Gastrocnemius medialis (tissue), 4 donors: ENCODE measurements around the gene TRIM29. TPM values are rescaled to one million over a fixed set of nuclear protein-coding genes. Genes with fewer than 3 reads are reported as not detected.

Source experiments
- ATAC-seq, 2 donors: fragments of 150-250 bp; one replicate each; pipeline ENCODE4 v1.9.1; 2016
- DNase-seq, 2 donors: peaks; one replicate each; pipeline ENCODE4 v3.0.0-alpha.2; 2019
- H3K27ac ChIP-seq, 4 donors: fragments of 200-600 bp; sonication (generic); 1 replicate in 1 of 4; 2 replicates in 3 of 4; pipeline ENCODE4 v1.5.1; 2016 to 2018; ENCODE audit warnings: mild to moderate bottlenecking in 2 of 4, moderate library complexity in 1 of 4
- H3K27me3 ChIP-seq, 3 donors: fragments of 200-600 bp; sonication (generic) in 2 of 3; 1 replicate in 1 of 3; 2 replicates in 2 of 3; pipeline versions ENCODE4 v1.5.1 to v1.6.0; 2016 to 2019; ENCODE audit warnings: mild to moderate bottlenecking in 1 of 3, moderate library complexity in 1 of 3
- H3K36me3 ChIP-seq, 2 donors: fragments of 200-600 bp; sonication (generic) in 1 of 2; one replicate each; pipeline ENCODE4 v1.5.1; 2017 to 2018
- H3K4me1 ChIP-seq, 2 donors: fragments of 200-600 bp; sonication (generic) in 1 of 2; one replicate each; pipeline ENCODE4 v1.5.1; 2016 to 2017; ENCODE audit warnings: mild to moderate bottlenecking in 2 of 2
- H3K4me3 ChIP-seq, 4 donors: fragments of 200-600 bp; sonication (generic) in 3 of 4; 1 replicate in 1 of 4; 2 replicates in 3 of 4; pipeline ENCODE4 v1.5.1; 2016 to 2019; ENCODE audit warnings: mild to moderate bottlenecking in 2 of 4
- H3K9me3 ChIP-seq, 3 donors: fragments of 200-600 bp; sonication (generic) in 2 of 3; 1 replicate in 1 of 3; 2 replicates in 2 of 3; pipeline ENCODE4 v1.5.1; 2016 to 2019
- POLR2A ChIP-seq, 2 donors: fragments of 450-650 bp; IDR thresholded peaks; one replicate each; pipeline ENCODE4 v1.6.1; 2017; ENCODE audit warnings: antibody characterized with exemption in 2 of 2, mild to moderate bottlenecking in 2 of 2, moderate library complexity in 2 of 2
- in situ Hi-C, 4 donors: fragments of 200-750 bp; cut with MboI; loops; one replicate each; pipeline versions ENCODE4 v1.15.0 to v1.8.0; 2017; ENCODE audit warnings: low sequenced_read_pairs in 4 of 4
- intact Hi-C: fragments of 100-400 bp; cut with DNase I; formaldehyde crosslinking; loops from one replicate; pipeline ENCODE4 v1.15.1; 2023; ENCODE audit warnings: low total_unique reads
- total RNA-seq, 4 donors: library from RNA; depleted of rRNA; stranded (reverse); fragments of >200 nt; gene quantifications; one replicate each; pipeline versions ENCODE4 v1.1.0 to v1.2.3, GENCODE V29; 2016
- TF ChIP-seq, protein P1 (sequence below), 5 experiments: fragments of 450-650 bp in 3 of 5; fragments of 200-600 bp in 2 of 5; sonication (generic) in 2 of 5; IDR thresholded peaks in 4 of 5; conservative IDR thresholded peaks in 1 of 5; 1 replicate in 4 of 5; 2 replicates in 1 of 5; pipeline ENCODE4 v1.5.1; 2016 to 2019; ENCODE audit warnings: antibody characterized with exemption in 5 of 5, mild to moderate bottlenecking in 3 of 5, moderate library complexity in 3 of 5

TRIM29 gene
- total RNA-seq, 4 donors from 2014 or later: 0.65 to 2.9 (median 0.95) TPM; not detected in 1

DNA sequence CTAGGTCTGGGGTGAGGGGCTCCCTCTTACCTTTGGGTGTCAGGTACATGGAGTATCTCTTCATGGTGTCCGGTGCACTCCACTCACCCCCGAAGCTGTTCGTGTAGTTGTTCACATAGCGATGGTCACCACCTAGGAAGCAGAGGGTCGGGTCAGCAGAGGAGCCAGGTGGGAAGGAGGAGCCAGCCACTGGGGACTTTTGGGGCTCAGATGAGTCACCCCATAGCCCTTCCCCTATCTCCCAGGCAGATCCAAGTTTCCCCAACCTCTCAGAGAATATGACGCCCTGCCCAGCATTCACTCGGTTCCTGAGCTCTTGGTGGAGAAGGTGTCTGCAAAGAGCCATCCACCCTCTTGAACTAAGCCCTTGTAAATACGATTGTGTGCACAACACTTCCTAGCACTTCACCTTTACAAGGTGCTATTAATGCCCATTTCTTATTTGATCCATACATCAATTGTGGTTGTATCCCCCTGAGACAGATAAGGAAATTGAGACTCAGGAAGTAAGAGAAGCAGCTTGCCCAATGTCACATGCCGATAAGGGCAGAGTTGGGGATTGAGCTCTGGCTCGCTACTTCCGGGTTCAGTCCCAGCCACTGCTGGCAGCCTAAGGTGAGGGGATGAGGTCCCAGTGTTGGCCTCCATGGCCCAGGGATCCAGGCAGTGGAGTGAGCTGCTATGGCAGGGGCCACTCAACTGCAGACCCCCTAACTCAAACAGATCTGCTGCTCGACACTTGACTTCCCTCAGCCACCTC, 14.8 kb downstream of the TRIM29 start:
- in situ Hi-C loops: loop anchor here in 3 of 4 donors (25.0 kb wide), 1 partner anchor 636 kb away; no protein-coding TSS in a partner anchor
- H3K27ac ChIP-seq: no peak overlapping the region

DNA sequence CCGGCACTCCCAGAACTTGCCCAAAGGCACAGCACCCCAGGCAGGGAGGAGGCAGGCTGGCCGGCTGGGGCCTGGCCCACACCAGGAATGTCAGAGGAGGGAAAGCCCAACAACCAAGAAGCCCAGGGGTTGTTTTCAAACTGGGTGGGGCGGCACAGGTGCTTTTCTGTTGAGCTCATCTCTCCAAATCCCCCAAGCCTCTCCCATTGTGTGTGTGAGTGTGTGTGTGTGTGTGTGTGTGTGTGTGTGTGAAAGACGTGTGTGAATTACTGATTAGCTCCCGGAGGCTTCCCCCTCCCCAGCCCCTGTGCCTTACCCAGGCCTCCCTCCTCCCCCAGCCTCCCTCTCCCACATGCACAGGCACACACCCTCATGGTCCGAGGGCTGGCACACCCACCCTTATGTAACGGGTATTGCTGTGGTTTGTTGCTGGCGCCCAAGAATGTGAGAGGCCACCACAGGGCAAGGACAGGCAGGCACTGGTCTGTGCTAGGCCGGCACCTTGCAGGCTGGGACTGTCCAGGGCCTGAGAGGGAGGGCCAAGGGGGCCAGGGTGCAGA, 15.9 kb downstream of the TRIM29 start:
- intact Hi-C loops: no loop called here
- no peak for ATAC-seq
- no peaks in the 10 kb centered on the region for H3K4me1 ChIP-seq
- H3K27me3 ChIP-seq: no peaks in the 10 kb centered on the region
- in situ Hi-C loops: loop anchor here in 3 of 4 donors (25.0 kb wide), 1 partner anchor 635 kb away; no protein-coding TSS in a partner anchor
- no peak overlapping the region for H3K27ac ChIP-seq
- no peak for DNase-seq
- TF ChIP-seq, protein P1, sequence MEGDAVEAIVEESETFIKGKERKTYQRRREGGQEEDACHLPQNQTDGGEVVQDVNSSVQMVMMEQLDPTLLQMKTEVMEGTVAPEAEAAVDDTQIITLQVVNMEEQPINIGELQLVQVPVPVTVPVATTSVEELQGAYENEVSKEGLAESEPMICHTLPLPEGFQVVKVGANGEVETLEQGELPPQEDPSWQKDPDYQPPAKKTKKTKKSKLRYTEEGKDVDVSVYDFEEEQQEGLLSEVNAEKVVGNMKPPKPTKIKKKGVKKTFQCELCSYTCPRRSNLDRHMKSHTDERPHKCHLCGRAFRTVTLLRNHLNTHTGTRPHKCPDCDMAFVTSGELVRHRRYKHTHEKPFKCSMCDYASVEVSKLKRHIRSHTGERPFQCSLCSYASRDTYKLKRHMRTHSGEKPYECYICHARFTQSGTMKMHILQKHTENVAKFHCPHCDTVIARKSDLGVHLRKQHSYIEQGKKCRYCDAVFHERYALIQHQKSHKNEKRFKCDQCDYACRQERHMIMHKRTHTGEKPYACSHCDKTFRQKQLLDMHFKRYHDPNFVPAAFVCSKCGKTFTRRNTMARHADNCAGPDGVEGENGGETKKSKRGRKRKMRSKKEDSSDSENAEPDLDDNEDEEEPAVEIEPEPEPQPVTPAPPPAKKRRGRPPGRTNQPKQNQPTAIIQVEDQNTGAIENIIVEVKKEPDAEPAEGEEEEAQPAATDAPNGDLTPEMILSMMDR (IDR thresholded peaks at IDR 0.05 in 4 of 5, conservative IDR thresholded peaks at IDR 0.05 in 1 of 5): no peak
- no peak for TF ChIP-seq POLR2A (IDR thresholded peaks at IDR 0.05)
- H3K9me3 ChIP-seq: no peaks in the 10 kb centered on the region
- H3K4me3 ChIP-seq: no peak overlapping the region
- no peaks in the 10 kb centered on the region for H3K36me3 ChIP-seq

More for the DNA sequence above, 14.8 kb downstream of the TRIM29 start:
- intact Hi-C loops: no loop called here
- Histone ChIP-seq H3K9me3 (no peaks in the 10 kb centered on the region), H3K36me3 (no peaks in the 10 kb centered on the region), H3K4me1 (no peaks in the 10 kb centered on the region), H3K4me3 (no peak overlapping the region), H3K27me3 (no peaks in the 10 kb centered on the region)
- DNase-seq: no peak
- no peak for TF ChIP-seq POLR2A (IDR thresholded peaks at IDR 0.05)
- TF ChIP-seq, protein P1 (IDR thresholded peaks at IDR 0.05 in 4 of 5, conservative IDR thresholded peaks at IDR 0.05 in 1 of 5): no peak
- ATAC-seq: no peak

DNA sequence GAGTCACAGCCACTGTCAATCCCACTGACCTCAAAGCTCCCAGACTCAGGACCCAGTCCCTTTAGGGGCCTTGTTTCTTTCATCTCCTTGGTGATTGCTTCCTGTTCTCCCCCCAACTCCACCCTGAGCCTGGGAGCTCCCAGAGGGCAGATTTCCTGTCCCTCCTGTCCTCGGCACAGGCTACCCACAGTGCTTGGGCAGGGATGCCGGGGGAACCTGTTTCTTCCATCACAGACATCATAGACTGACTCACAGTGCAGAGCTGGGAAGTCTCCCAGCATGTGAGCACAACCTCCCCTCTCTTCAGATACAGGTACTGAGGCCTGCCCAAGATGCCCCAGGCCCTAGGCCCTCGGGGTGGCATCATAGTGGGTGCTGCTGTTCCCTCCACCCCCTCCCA, 16.6 kb downstream of the TRIM29 start:
- no peak overlapping the region for H3K4me3 ChIP-seq
- no peaks in the 10 kb centered on the region for H3K27me3 ChIP-seq
- no peak for TF ChIP-seq POLR2A (IDR thresholded peaks at IDR 0.05)
- TF ChIP-seq, protein P1 (IDR thresholded peaks at IDR 0.05 in 4 of 5, conservative IDR thresholded peaks at IDR 0.05 in 1 of 5): no peak
- H3K27ac ChIP-seq: no peak overlapping the region
- ATAC-seq (no peak), DNase-seq (no peak)
- no peaks in the 10 kb centered on the region for H3K4me1 ChIP-seq
- H3K9me3 ChIP-seq: no peaks in the 10 kb centered on the region
- in situ Hi-C loops (loop anchor here in 3 of 4 donors (25.0 kb wide), 1 partner anchor 634 kb away; no protein-coding TSS in a partner anchor), intact Hi-C loops (no loop called here)
- no peaks in the 10 kb centered on the region for H3K36me3 ChIP-seq

DNA sequence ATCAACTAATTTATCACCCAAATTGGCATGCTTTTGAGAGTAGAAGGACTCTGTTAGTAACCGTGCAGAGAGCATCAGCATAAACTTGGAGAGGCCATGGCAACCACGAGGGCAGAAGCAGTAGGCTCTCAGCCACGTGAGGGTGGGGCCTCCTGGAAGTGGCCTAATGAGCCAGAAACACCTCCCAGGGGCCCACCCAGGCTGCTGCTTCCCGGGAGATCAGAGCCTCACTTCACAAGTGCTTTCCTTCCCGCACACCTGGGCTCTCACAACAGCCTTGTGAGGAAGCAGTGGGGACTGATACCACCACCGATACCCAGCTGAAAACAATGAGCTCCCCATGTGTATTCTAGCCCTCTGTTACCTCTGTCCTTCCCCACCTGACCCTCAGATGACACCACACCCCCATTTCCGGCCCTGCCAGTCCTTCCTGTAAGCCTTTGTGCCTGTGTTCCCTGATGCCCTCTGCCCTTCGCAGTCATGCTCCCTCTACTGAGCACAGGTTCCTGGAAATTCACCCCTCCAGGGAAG, 17.0 kb downstream of the TRIM29 start:
- in situ Hi-C loops: loop anchor here in 3 of 4 donors (25.0 kb wide), 1 partner anchor 634 kb away; no protein-coding TSS in a partner anchor
- intact Hi-C loops: no loop called here
- Histone ChIP-seq H3K4me1 (no peaks in the 10 kb centered on the region), H3K27ac (no peak overlapping the region), H3K4me3 (no peak overlapping the region), H3K36me3 (no peaks in the 10 kb centered on the region), H3K9me3 (no peaks in the 10 kb centered on the region), H3K27me3 (no peaks in the 10 kb centered on the region)
- no peak for DNase-seq
- ATAC-seq: no peak
- TF ChIP-seq, protein P1 (IDR thresholded peaks at IDR 0.05 in 4 of 5, conservative IDR thresholded peaks at IDR 0.05 in 1 of 5): no peak
- no peak for TF ChIP-seq POLR2A (IDR thresholded peaks at IDR 0.05)
